ENCODE results near the gene ANKRD36B.
"Not testable (repeated sequence)": the region's sequence is repeated elsewhere in the genome, so short reads cannot be mapped to it uniquely, and the experiment has no call there.

DNA sequence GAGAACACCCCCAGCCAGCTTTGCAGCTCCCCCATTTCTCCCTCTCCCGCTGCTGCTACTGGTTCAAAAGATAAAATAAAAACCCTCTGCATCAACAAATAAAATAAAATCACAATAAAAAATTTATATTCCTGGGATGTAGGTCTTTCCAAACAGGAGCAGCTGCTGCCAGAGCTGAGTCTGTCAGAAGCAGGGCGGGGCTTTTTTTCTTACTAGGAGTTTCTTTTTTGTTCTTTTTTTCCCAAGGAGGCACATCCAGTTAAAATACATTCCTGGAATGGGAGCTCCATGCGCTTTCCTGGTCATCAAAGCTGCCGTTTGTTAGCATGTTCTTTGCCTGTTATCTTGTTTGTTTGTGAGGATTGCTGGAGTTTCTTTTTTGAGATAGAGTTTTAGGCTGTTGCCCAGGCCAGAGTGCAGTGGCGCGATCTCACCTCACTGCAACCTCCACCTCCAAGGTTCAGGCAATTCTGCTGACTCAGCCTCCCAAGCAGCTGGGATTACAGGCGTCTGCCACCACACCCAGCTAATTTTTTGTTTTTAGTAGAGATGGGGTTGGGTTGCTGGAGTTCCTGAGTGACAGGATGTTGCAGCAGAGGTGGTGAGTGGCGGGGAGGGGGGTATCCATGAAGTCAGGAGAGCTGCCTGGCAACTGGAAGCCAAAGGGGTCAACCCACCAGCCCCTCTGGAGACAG is 35.8 kb upstream of the ANKRD36B start:
- TF ChIP-seq, protein P1, sequence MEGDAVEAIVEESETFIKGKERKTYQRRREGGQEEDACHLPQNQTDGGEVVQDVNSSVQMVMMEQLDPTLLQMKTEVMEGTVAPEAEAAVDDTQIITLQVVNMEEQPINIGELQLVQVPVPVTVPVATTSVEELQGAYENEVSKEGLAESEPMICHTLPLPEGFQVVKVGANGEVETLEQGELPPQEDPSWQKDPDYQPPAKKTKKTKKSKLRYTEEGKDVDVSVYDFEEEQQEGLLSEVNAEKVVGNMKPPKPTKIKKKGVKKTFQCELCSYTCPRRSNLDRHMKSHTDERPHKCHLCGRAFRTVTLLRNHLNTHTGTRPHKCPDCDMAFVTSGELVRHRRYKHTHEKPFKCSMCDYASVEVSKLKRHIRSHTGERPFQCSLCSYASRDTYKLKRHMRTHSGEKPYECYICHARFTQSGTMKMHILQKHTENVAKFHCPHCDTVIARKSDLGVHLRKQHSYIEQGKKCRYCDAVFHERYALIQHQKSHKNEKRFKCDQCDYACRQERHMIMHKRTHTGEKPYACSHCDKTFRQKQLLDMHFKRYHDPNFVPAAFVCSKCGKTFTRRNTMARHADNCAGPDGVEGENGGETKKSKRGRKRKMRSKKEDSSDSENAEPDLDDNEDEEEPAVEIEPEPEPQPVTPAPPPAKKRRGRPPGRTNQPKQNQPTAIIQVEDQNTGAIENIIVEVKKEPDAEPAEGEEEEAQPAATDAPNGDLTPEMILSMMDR (IDR thresholded peaks at IDR 0.05): not testable (repeated sequence)
- TF ChIP-seq POLR2A (IDR thresholded peaks at IDR 0.05): not testable (repeated sequence)

Measured in right lobe of liver (tissue), 4 donors.